ENCODE results near the gene KLC1.
"Not testable (repeated sequence)": the region's sequence is repeated elsewhere in the genome, so short reads cannot be mapped to it uniquely, and the experiment has no call there.

The KLC1 gene

GRCh38 chr14:103691655-103692054 is 62.6 kb downstream of the KLC1 start:
- DNase-seq (ENCODE audit: low spot score): not testable (repeated sequence)

- DNase-seq (ENCODE audit: low spot score): no peak
These were observed 63.1 kb downstream of the KLC1 start for GRCh38 chr14:103692159-103692558.

- DNase-seq (ENCODE audit: low spot score): no peak
These were observed 63.9 kb downstream of the KLC1 start for GRCh38 chr14:103692871-103693270.

- DNase-seq (ENCODE audit: low spot score): no peak
These were observed 64.5 kb downstream of the KLC1 start for GRCh38 chr14:103693515-103693914.

- DNase-seq (ENCODE audit: low spot score): no peak
These were observed 65.6 kb downstream of the KLC1 start for GRCh38 chr14:103694572-103695026.

- DNase-seq (ENCODE audit: low spot score): no peak
These were observed 66.5 kb downstream of the KLC1 start for GRCh38 chr14:103695296-103696069.

- no peak for DNase-seq (ENCODE audit: low spot score)
These were observed 67.0 kb downstream of the KLC1 start for GRCh38 chr14:103696070-103696402.

- no peak for DNase-seq (ENCODE audit: low spot score)
These were observed 67.6 kb downstream of the KLC1 start for GRCh38 chr14:103696466-103697071.

- DNase-seq (ENCODE audit: low spot score): no peak
These were observed 68.2 kb downstream of the KLC1 start for GRCh38 chr14:103697206-103697602.

- no peak for DNase-seq (ENCODE audit: low spot score)
These were observed 68.8 kb downstream of the KLC1 start for GRCh38 chr14:103697603-103698379.

- no peak for DNase-seq (ENCODE audit: low spot score)
These were observed 69.6 kb downstream of the KLC1 start for GRCh38 chr14:103698380-103699260.

- no peak for DNase-seq (ENCODE audit: low spot score)
These were observed 70.2 kb downstream of the KLC1 start for GRCh38 chr14:103699261-103699661.

- DNase-seq (ENCODE audit: low spot score): peak; percentile 80
These were observed 71.1 kb downstream of the KLC1 start for GRCh38 chr14:103699901-103700752.

- DNase-seq (ENCODE audit: low spot score): no peak
These were observed 71.9 kb downstream of the KLC1 start for GRCh38 chr14:103700753-103701490.

GRCh38 chr14:103702095-103702494 is 73.1 kb downstream of the KLC1 start:
- no peak for DNase-seq (ENCODE audit: low spot score)

GRCh38 chr14:103702497-103703432 is 73.8 kb downstream of the KLC1 start:
- DNase-seq (ENCODE audit: low spot score): no peak

- DNase-seq (ENCODE audit: low spot score): no peak
These were observed 74.7 kb downstream of the KLC1 start for GRCh38 chr14:103703433-103704385.

- DNase-seq (ENCODE audit: low spot score): no peak
These were observed 75.7 kb downstream of the KLC1 start for GRCh38 chr14:103704708-103705107.

All from putamen (tissue), 1 donor.